GM19238 (cell line): ENCODE results near the gene HCN4.
A peak's percentile ranks its signal among the peaks of the same experiment; 100 is the strongest.
"Not testable (repeated sequence)": the region's sequence is repeated elsewhere in the genome, so short reads cannot be mapped to it uniquely, and the experiment has no call there.

Experiments
- DNase-seq: peaks from one replicate; pipeline ENCODE4 v3.0.0; 2011; ENCODE audit warnings: low spot score; ENCODE audit not compliant: insufficient read length

The HCN4 gene

DNA sequence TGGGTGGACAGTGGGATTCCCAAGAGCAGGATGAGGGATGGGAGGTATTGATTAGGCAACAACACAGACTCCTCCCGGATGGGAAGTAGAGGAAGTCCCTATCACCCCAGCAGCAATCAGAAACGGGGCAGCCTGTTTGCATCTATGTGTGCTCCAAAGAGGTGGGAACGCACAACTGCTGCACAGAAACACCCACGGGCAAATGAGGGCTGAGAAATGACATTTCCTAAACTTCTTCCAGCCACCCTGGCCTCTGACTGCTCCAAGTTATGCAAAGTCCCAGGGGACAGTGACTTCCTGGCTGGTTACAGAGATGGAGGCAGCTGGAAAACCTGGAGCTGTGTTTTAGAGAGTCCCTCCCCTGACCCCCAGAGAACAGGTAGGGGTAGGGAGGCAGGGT, 42.6 kb downstream of the HCN4 start:
- no peak for DNase-seq

GRCh38 chr15:73325191-73325861, 43.4 kb downstream of the HCN4 start:
- DNase-seq: peak; percentile 46

DNA sequence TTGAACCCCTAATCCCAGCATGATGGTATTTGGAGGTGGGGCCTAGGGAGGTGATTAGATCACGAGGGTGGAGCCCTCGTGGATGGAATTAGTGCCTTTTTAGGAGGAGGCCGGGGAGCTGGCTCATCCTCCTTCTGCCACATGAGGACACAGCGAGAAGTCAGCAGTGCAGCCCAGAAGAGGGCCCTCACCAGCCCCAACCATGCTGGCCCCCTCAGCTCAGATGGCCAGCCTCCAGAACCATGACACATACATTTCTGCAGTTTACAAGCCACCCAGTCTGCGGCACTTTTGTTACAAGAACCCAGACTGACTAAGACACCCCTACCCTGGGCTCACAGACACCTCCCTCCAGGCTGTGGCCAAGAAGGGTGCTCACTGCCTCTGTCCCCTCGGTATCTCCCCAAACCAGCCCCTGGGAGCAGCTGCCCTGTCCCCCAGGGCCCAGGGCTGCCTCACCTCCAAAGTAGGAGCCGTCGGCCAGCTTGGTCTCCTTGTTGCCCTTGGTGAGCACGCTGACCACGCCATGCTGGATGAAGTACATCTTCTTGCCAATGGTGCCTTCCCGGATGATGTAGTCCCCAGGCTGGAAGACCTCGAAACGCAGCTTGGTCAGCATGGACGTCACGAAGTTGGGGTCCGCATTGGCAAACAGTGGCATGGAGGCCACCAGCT, 44.1 kb downstream of the HCN4 start:
- DNase-seq: no peak

- no peak for DNase-seq
Measured at GRCh38 chr15:73323956-73324355, 44.8 kb downstream of the HCN4 start.

DNA sequence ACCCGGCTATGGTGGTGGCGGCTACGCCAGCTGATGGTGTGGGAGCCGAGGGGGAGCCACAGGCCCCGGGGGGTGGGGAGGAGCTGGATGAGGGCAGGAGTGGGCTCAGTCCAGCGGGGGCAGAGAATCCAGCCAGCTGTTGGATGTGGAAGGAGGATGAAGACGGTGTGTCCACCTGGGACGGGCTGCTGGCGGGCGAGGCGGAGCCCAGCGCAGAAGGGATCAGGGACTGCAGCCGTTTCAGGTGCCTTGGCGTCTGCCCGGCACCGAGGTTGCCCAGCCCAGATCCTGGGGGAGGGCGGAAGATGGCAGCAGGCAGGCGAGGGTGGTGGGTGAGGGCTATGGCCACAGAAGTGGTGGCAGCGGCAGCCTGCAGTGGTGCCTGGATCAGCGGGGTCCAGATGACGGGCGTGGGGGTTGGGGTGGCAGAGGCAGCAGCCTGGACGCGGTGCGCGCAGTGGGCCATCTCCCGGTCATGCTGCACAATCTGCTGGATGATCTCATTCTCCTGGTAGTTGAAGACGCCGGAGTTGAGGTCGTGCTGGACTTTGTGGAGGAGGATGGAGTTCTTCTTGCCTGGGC, 45.3 kb downstream of the HCN4 start:
- DNase-seq: no peak

- no peak for DNase-seq
Measured at GRCh38 chr15:73322665-73323373, 45.9 kb downstream of the HCN4 start.

DNA sequence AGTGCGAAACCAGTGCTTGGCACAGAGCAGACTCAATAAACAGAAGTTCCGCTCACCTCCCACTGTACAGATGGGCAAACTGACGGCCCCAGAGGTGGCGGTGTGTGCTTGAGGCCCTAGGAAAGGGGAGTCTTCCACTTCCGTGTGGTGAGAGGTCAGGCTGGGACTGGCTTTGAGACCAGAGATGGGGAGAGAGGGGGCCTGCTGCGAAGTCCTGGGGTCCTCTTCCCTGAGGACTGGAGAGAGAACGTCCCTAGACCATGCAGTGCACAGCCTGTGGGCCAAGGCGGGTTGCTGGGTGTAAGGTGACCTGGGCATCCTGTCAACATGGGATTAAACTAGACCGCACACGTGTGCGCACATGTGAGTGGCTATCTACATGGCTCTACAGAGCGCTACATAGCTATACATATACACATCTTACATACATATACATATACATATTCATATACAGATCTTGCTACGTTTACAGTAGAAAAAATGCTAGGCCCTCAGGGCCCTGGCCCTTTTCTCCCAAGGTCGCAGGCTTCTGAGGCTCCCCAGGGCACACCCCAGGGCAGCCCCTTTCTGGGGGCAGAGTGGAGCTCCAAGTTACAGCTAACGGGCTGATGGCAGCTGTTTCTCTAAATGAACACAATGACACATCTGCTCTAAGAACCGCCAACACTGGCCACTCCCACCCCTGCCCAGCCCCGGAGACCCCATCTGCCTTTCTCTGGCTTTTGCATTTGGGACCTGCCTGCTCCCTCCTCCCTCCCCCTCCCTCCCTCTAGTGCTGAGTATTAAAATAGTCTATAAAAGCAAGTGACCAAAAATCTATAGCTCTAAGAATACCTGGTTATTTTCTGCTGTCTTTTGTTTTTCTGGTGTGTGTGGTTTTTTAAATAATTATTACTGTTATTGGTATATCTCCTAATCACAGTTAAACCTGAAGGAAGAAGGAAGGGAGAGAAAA, 47.0 kb downstream of the HCN4 start:
- no peak for DNase-seq

DNA sequence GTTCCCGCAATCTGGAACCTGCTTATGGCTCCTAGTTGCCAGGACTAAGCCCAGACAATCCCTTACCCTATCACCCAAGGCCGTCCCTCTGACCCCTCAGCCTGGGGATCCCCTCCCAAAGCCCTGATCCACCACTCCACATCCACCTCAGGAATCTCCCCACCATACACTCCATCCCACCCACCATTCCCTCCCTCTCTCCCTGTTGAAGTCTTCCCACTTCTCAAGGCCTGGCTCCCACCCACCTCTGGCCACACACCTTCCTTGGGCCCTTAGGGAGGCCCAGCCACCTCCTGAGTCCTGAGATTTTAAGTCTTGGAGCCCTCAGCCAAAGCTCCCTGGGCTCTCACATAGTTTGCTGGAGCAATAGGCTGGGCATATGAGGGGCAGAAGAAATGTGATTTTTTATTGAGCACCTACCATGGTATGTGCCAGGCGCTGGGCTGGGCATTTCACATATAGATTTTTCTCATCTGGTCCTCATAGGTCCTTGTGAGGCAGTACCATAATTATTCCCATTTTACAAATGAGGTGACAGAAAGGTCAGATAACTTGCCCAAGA, 48.1 kb downstream of the HCN4 start:
- DNase-seq: no peak

DNA sequence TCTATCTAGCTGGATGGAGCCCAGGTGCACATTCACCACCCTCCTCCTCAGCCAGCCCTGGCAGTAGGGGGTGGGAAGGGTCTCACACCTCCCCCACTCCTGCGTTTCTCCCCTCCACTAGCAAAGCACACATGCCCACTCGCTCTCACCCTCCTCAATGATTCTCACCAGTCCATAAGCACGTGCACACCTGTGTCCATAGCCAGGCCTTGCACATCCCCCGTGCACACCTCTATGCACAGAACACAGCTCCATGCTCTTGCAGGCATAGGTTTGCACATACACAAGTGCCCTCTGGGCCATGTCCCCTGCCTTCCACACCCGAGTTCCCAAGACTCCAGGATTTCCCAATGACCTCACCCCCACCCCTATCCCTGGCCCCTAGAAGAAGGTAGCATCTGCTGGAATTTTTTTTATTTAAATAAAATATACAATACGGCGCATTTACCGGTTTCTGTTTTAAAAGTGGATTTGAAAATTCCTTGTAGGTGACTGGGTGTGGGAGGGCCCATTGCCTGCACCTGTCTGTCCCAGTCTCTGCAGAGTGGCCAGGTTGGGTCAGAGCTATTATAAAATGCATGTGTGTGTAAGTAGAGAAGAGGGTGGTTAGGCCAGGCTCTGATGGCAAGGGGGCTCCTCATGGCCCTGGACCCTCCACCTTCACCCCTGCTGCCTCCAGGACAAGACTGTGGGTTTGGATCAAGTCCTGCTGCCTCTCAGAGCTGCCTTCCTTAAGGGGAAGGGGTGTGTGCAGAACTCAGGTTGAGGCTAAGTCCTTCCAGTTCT, 49.1 kb downstream of the HCN4 start:
- no peak for DNase-seq

DNA sequence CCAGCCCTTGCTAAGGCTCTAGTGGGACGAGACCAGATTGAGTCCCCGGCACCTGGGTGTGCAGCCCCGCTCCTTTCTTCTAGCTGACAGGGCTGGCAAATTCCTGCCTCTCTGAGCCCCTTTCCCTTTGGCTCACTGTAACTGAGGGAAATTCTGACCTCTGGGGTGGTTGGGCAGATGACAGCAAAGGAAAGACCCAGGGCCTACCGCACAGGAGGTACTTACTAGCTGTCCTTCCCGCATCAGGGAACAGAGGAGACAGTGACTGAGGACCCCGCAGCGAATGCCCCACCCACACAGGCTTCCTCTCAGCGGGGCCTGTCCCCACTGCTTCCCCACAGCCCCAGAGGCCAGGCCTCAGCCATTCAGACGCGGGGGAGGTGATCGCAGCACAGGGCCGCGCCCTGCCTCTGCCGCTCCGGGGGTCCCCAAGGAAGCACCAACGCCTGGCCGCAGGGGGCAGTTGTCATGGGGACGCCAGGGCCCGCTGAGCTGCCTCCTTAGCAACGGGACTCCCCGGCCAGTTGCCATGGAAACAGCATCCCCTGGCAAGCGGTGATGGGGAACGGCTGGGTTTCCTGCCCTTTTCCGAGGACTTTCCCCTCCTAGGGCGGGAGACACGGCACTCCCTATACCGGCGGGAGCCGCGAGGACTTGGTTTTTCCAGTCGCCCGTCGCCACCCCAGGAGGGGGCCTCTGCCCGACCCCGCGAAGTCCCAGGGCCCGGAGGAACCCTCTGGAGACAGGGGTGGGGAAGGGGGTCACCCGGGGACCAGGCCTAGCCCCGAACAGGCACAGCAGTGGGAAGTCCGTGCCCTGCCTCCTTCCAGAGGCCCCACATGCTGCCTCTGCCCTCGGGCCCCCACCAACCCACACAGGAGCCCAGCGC, 50.1 kb downstream of the HCN4 start:
- DNase-seq: peak; percentile 40

DNA sequence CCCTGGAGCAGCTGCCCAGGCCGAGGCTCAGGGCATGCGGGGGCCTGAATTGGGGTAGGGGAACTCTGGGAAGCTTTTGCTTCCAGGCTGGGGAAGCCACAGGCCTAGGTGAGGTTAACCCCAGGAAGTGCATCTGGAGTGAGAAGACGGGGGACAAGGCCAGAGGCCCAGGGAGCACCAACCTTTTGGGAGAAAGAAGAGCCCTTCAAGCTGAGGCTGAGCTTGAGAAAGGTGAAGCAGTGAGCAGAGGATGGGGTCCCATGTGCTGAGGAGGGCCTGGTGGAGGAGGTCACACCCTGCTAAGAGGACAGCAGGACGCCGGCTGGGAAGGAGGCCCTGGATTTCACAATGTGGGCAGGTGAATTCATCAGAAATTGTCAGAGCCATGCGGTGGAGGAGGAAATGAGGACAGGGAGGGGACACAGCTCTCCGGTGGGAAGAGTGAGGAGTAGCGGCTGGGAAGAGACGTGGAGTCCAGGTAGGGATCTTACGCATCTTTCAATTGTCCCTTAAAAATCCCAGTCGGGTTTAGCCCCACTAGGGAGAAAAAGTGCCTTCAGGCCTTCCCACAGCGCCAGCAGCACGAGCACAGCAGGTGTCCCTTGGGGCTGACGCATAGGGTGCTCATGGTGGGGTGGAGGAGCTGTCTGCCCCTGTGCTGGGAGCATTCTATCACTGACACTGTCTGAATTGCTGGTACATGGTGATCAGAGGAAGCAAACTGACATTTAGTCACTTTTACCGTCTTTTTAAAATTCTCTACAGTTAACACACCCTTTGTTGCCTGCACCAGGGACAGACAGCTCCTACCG, 50.9 kb downstream of the HCN4 start:
- no peak for DNase-seq

GRCh38 chr15:73313861-73314260, 54.9 kb downstream of the HCN4 start:
- no peak for DNase-seq

DNA sequence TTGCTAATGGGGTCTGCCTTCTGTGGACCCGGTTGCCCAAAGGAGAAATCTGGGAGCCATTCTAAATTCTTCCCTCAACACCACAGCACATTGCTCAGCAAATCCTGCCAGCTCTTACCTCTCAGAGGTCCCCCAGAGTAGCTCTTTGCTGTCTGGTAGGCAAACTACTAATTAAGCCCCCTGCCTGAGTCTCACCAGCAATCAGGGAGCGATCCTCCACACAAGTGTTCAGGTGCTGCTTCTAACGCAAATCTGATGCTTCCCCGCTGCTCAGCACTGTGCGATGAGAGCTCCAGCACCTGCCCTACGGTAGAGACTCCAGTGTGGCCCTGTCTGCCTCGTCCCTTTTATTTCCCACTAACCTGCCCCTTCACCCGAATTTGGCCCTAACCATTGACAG, 60.5 kb downstream of the HCN4 start:
- no peak for DNase-seq

GRCh38 chr15:73305331-73306211, 63.2 kb downstream of the HCN4 start:
- no peak for DNase-seq

GRCh38 chr15:73303636-73304035, 65.1 kb downstream of the HCN4 start:
- no peak for DNase-seq

DNA sequence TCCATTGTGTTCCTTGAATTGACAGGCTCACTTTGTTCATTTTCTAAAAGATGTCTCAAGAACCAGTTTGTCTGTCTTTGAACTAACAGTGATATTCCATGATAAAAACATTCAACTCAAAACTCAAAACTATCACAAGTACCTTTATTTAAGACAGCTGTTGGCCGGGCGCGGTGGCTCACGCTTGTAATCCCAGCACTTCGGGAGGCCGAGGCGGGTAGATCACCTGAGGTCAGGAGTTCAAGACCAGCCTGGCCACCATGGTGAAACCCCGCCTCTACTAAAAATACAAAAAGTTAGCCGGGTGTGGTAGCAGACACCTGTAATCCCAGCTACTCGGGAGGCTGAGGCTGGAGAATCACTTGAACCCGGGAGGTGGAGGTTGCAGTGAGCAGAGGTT, 68.5 kb downstream of the HCN4 start:
- DNase-seq: not testable (repeated sequence)
